DOHH2 (cell line): ENCODE data around the gene C1orf146.

Experiments used
- H3F3A ChIP-seq: fragments of 200-600 bp; sonication (generic), shearing (Covaris generic); 2 replicates; pipeline ENCODE4 v1.6.0; 2016; ENCODE audit warnings: antibody characterized with exemption, mild to moderate bottlenecking; ENCODE audit not compliant: control insufficient read depth, insufficient read depth
- H3K27ac ChIP-seq: fragments of 200-600 bp; sonication (generic); 2 replicates; pipeline ENCODE4 v1.5.1; 2014; ENCODE audit warnings: low read depth, mild to moderate bottlenecking, low read length, moderate library complexity
- H3K27me3 ChIP-seq: fragments of 200-600 bp; sonication (generic); 2 replicates; pipeline ENCODE4 v1.6.1; 2014; ENCODE audit warnings: mild to moderate bottlenecking, low read length, mixed read lengths; ENCODE audit not compliant: control insufficient read depth
- H3K36me3 ChIP-seq: fragments of 200-600 bp; sonication (generic); 2 replicates; pipeline ENCODE4 v1.6.1; 2014; ENCODE audit warnings: mild to moderate bottlenecking, low read length, moderate library complexity, mixed read lengths; ENCODE audit not compliant: control insufficient read depth
- H3K4me1 ChIP-seq: fragments of 200-600 bp; sonication (generic); 2 replicates; pipeline ENCODE4 v1.6.1; 2014; ENCODE audit warnings: mild to moderate bottlenecking, low read length, mixed read lengths; ENCODE audit not compliant: control insufficient read depth
- H3K4me2 ChIP-seq: fragments of 200-600 bp; sonication (generic); 2 replicates; pipeline ENCODE4 v1.6.0; 2014; ENCODE audit warnings: mild to moderate bottlenecking, low read length, moderate library complexity
- H3K4me3 ChIP-seq: fragments of 200-600 bp; sonication (generic); 2 replicates; pipeline ENCODE4 v1.5.1; 2014; ENCODE audit warnings: mild to moderate bottlenecking, low read length, mixed read lengths
- H3K79me2 ChIP-seq: fragments of 200-600 bp; sonication (generic); 2 replicates; pipeline ENCODE4 v1.6.1; 2014; ENCODE audit warnings: mild to moderate bottlenecking, low read length, mixed read lengths; ENCODE audit not compliant: control insufficient read depth
- H3K9me2 ChIP-seq: fragments of 200-600 bp; sonication (generic); replicated peaks from 2 replicates; pipeline ENCODE4 v1.6.1; 2014; ENCODE audit warnings: mild to moderate bottlenecking, low read length, mixed read lengths; ENCODE audit not compliant: control insufficient read depth
- H3K9me3 ChIP-seq: fragments of 200-600 bp; sonication (generic); 2 replicates; pipeline ENCODE4 v1.6.1; 2014; ENCODE audit warnings: antibody characterized with exemption, low read length, mixed read lengths; ENCODE audit not compliant: control insufficient read depth, insufficient read depth
- H4K20me1 ChIP-seq: fragments of 200-600 bp; sonication (generic); 2 replicates; pipeline ENCODE4 v1.6.0; 2014; ENCODE audit warnings: low read depth, mild to moderate bottlenecking, antibody characterized with exemption, low read length, moderate library complexity; ENCODE audit not compliant: control insufficient read depth, insufficient read depth
- CTCF ChIP-seq: fragments of 200-600 bp; sonication (generic); IDR thresholded peaks from one replicate; pipeline ENCODE4 v1.5.1; 2014; ENCODE audit warnings: antibody characterized with exemption, mild to moderate bottlenecking, low read depth, low read length; ENCODE audit not compliant: poor library complexity, severe bottlenecking
- EZH2phosphoT487 ChIP-seq: fragments of 200-600 bp; sonication (generic); IDR thresholded peaks from 2 replicates; pipeline ENCODE4 v1.6.1; 2017; ENCODE audit warnings: borderline replicate concordance, mild to moderate bottlenecking, antibody characterized with exemption, low read length, moderate library complexity, mixed read lengths

C1orf146 gene

GRCh38 chr1:92184632-92185031 lies 33.1 kb upstream of the C1orf146 start:
- H3K27ac ChIP-seq: no peak overlapping the region

GRCh38 chr1:92186081-92186480 lies 31.6 kb upstream of the C1orf146 start:
- Histone ChIP-seq H3K27ac (no peak overlapping the region), H3K79me2 (no peaks in the 10 kb centered on the region), H3K27me3 (no peaks in the 10 kb centered on the region), H3K36me3 (no peaks in the 10 kb centered on the region), H3K4me1 (no peaks in the 10 kb centered on the region), H3K9me3 (no peaks in the 10 kb centered on the region), H3F3A (no peaks in the 10 kb centered on the region), H3K9me2 (no peaks in the 10 kb centered on the region), H3K4me2 (no peak overlapping the region), H4K20me1 (no peaks in the 10 kb centered on the region), H3K4me3 (no peak overlapping the region)
- TF ChIP-seq CTCF: no peak
- TF ChIP-seq EZH2phosphoT487: no peak

More at GRCh38 chr1:92184632-92185031, 33.1 kb upstream of the C1orf146 start:
- Histone ChIP-seq H3K36me3 (no peaks in the 10 kb centered on the region), H3K4me2 (no peak overlapping the region), H3K27me3 (no peaks in the 10 kb centered on the region), H3K4me3 (no peak overlapping the region), H4K20me1 (no peaks in the 10 kb centered on the region), H3K4me1 (no peaks in the 10 kb centered on the region), H3K9me2 (no peaks in the 10 kb centered on the region), H3K79me2 (no peaks in the 10 kb centered on the region), H3K9me3 (no peaks in the 10 kb centered on the region), H3F3A (no peaks in the 10 kb centered on the region)
- TF ChIP-seq EZH2phosphoT487 (no peak), CTCF (no peak)

- Histone ChIP-seq H3K9me2 (no peaks in the 10 kb centered on the region), H3K4me3 (no peak overlapping the region), H3F3A (no peaks in the 10 kb centered on the region), H3K4me1 (no peaks in the 10 kb centered on the region), H3K79me2 (no peaks in the 10 kb centered on the region), H3K9me3 (no peaks in the 10 kb centered on the region), H4K20me1 (no peaks in the 10 kb centered on the region), H3K27ac (no peak overlapping the region), H3K36me3 (no peaks in the 10 kb centered on the region), H3K4me2 (no peak overlapping the region), H3K27me3 (no peaks in the 10 kb centered on the region)
- TF ChIP-seq EZH2phosphoT487: no peak
- TF ChIP-seq CTCF: no peak
Observed at GRCh38 chr1:92188436-92189255, 29.1 kb upstream of the C1orf146 start.
